Measurements from ENCODE around the gene PDHA1. TPM values are rescaled to one million over a fixed set of nuclear protein-coding genes. Genes with fewer than 3 reads are reported as not detected.

PDHA1 gene
- total RNA-seq, 1 donor from 2014 or later, result 162 TPM

GRCh38 chrX:19360903-19361302 lies 17.2 kb downstream of the PDHA1 start:
- Mint-ChIP-seq H3K27ac (ENCODE audit: unreplicated experiment) (no peak overlapping the region), H3K4me3 (ENCODE audit: unreplicated experiment) (no peak overlapping the region), H3K27me3 (ENCODE audit: unreplicated experiment) (peaks cover 1% of the 10 kb centered on the region), H3K36me3 (ENCODE audit: low read depth, unreplicated experiment) (peaks cover 6% of the 10 kb centered on the region), H3K9me3 (ENCODE audit: unreplicated experiment) (no peaks in the 10 kb centered on the region), H3K4me1 (ENCODE audit: unreplicated experiment) (no peaks in the 10 kb centered on the region)
- no peak for TF ChIP-seq CTCF (IDR thresholded peaks at IDR 0.05; ENCODE audit: unreplicated experiment)
- no peak for DNase-seq (ENCODE audit: low spot score)

GRCh38 chrX:19361701-19362100 lies 18.0 kb downstream of the PDHA1 start:
- Mint-ChIP-seq H3K27ac (ENCODE audit: unreplicated experiment) (no peak overlapping the region), H3K36me3 (ENCODE audit: low read depth, unreplicated experiment) (peaks cover 6% of the 10 kb centered on the region), H3K4me3 (ENCODE audit: unreplicated experiment) (no peak overlapping the region), H3K9me3 (ENCODE audit: unreplicated experiment) (no peaks in the 10 kb centered on the region), H3K27me3 (ENCODE audit: unreplicated experiment) (peaks cover 1% of the 10 kb centered on the region), H3K4me1 (ENCODE audit: unreplicated experiment) (no peaks in the 10 kb centered on the region)
- no peak for TF ChIP-seq CTCF (IDR thresholded peaks at IDR 0.05; ENCODE audit: unreplicated experiment)
- DNase-seq (ENCODE audit: low spot score), result no peak

GRCh38 chrX:19368576-19368975 lies 24.8 kb downstream of the PDHA1 start:
- Mint-ChIP-seq H3K9me3 (ENCODE audit: unreplicated experiment) (no peaks in the 10 kb centered on the region), H3K4me1 (ENCODE audit: unreplicated experiment) (peaks cover 3% of the 10 kb centered on the region), H3K27me3 (ENCODE audit: unreplicated experiment) (peaks cover 2% of the 10 kb centered on the region), H3K4me3 (ENCODE audit: unreplicated experiment) (no peak overlapping the region), H3K27ac (ENCODE audit: unreplicated experiment) (no peak overlapping the region), H3K36me3 (ENCODE audit: low read depth, unreplicated experiment) (no peaks in the 10 kb centered on the region)
- DNase-seq (ENCODE audit: low spot score), result no peak
- no peak for TF ChIP-seq CTCF (IDR thresholded peaks at IDR 0.05; ENCODE audit: unreplicated experiment)

- no peak for TF ChIP-seq CTCF (IDR thresholded peaks at IDR 0.05; ENCODE audit: unreplicated experiment)
- Mint-ChIP-seq H3K27ac (ENCODE audit: unreplicated experiment) (no peak overlapping the region), H3K4me1 (ENCODE audit: unreplicated experiment) (peaks cover 3% of the 10 kb centered on the region), H3K36me3 (ENCODE audit: low read depth, unreplicated experiment) (no peaks in the 10 kb centered on the region), H3K4me3 (ENCODE audit: unreplicated experiment) (no peak overlapping the region), H3K27me3 (ENCODE audit: unreplicated experiment) (peaks cover 2% of the 10 kb centered on the region), H3K9me3 (ENCODE audit: unreplicated experiment) (no peaks in the 10 kb centered on the region)
- no peak for DNase-seq (ENCODE audit: low spot score)
Measured at GRCh38 chrX:19370061-19370460, 26.3 kb downstream of the PDHA1 start.

GRCh38 chrX:19372170-19372546 lies 28.4 kb downstream of the PDHA1 start:
- TF ChIP-seq CTCF (IDR thresholded peaks at IDR 0.05; ENCODE audit: unreplicated experiment), result peak; percentile 57
- Mint-ChIP-seq H3K4me3 (ENCODE audit: unreplicated experiment) (peak overlapping the region; percentile 86), H3K36me3 (ENCODE audit: low read depth, unreplicated experiment) (no peaks in the 10 kb centered on the region), H3K27me3 (ENCODE audit: unreplicated experiment) (peaks cover 2% of the 10 kb centered on the region), H3K27ac (ENCODE audit: unreplicated experiment) (peak overlapping the region; percentile 36), H3K4me1 (ENCODE audit: unreplicated experiment) (peaks cover 3% of the 10 kb centered on the region), H3K9me3 (ENCODE audit: unreplicated experiment) (no peaks in the 10 kb centered on the region)
- DNase-seq (ENCODE audit: low spot score), result peak; percentile 72
